Transverse colon (tissue), 4 donors: ENCODE results near the gene YIPF6. TPM values are rescaled to one million over a fixed set of nuclear protein-coding genes. Genes with fewer than 3 reads are reported as not detected.
A peak's percentile ranks its signal among the peaks of the same experiment; 100 is the strongest.
"Not testable (repeated sequence)": the region's sequence is repeated elsewhere in the genome, so short reads cannot be mapped to it uniquely, and the experiment has no call there.

Experiments used
- DNase-seq: peaks from one replicate; pipeline ENCODE4 v3.0.0-alpha.2; 2019
- H3K27ac ChIP-seq, 4 donors: fragments of 200-600 bp; sonication (generic); 2 replicates each; pipeline ENCODE4 v1.5.1; 2016 to 2018; ENCODE audit warnings: inconsistent platforms in 4 of 4
- H3K27me3 ChIP-seq: fragments of 200-600 bp; sonication (generic); 2 replicates; pipeline ENCODE4 v1.5.1; 2017; ENCODE audit warnings: inconsistent platforms
- H3K36me3 ChIP-seq, 4 donors: fragments of 200-600 bp; sonication (generic); 2 replicates each; pipeline ENCODE4 v1.5.1; 2017 to 2019; ENCODE audit warnings: inconsistent platforms in 4 of 4
- H3K4me1 ChIP-seq, 4 donors: fragments of 200-600 bp; sonication (generic); 2 replicates each; pipeline ENCODE4 v1.5.1; 2017 to 2020; ENCODE audit warnings: inconsistent platforms in 4 of 4
- H3K4me3 ChIP-seq, 4 donors: fragments of 200-600 bp; sonication (generic); 1 replicate in 1 of 4; 2 replicates in 3 of 4; pipeline versions ENCODE4 v1.5.1 to v1.6.1; 2017 to 2019; ENCODE audit warnings: inconsistent platforms in 4 of 4
- H3K9me3 ChIP-seq, 2 donors: fragments of 200-600 bp; sonication (generic); 2 replicates each; pipeline ENCODE4 v1.5.1; 2017 to 2019; ENCODE audit warnings: inconsistent platforms in 2 of 2
- EP300 ChIP-seq: sonication (generic); formaldehyde crosslinking; IDR thresholded peaks from one replicate; pipeline ENCODE4 v1.6.1; 2017; ENCODE audit warnings: antibody characterized with exemption, low read depth
- POLR2A ChIP-seq: fragments of 450-650 bp; IDR thresholded peaks from one replicate; pipeline ENCODE4 v1.6.1; 2016; ENCODE audit warnings: antibody characterized with exemption, mild to moderate bottlenecking, moderate library complexity
- POLR2AphosphoS5 ChIP-seq, 3 donors: sonication (generic); formaldehyde crosslinking; IDR thresholded peaks; one replicate each; pipeline ENCODE4 v1.6.1; 2016; ENCODE audit warnings: antibody characterized with exemption in 3 of 3
- WGBS, 2 donors: methylation state at CpG; one replicate each; pipeline ENCODE4 v1.1.5; 2018; ENCODE audit warnings: low coverage in 1 of 2; 5-methylcytosine and 5-hydroxymethylcytosine counted together
- in situ Hi-C, 4 donors: fragments of 200-750 bp; cut with MboI; loops; one replicate each; pipeline versions ENCODE4 v1.15.0 to v1.15.1; 2017; ENCODE audit warnings: low sequenced_read_pairs in 3 of 4, low pct_ligation_motif_present in 1 of 4, low pct_unique_long_range_greater_than_20kb in 1 of 4
- intact Hi-C: fragments of 100-400 bp; cut with DNase I; formaldehyde crosslinking; loops from one replicate; pipeline ENCODE4 v1.15.1; 2023; ENCODE audit warnings: low total_unique reads
- total RNA-seq, 4 donors: library from RNA; depleted of rRNA; stranded (reverse); fragments of >200 nt; gene quantifications; one replicate each; pipeline ENCODE4 v1.1.0, GENCODE V29; 2016
- TF ChIP-seq, protein P1 (sequence below), 5 experiments: fragments of 200-600 bp in 3 of 5; fragments of 450-650 bp in 2 of 5; sonication (generic) in 3 of 5; IDR thresholded peaks; 1 replicate in 2 of 5; 2 replicates in 3 of 5; pipeline ENCODE4 v1.5.1; 2016 to 2017; ENCODE audit warnings: antibody characterized with exemption in 5 of 5, inconsistent platforms in 3 of 5, mild to moderate bottlenecking in 2 of 5, moderate library complexity in 1 of 5

Gene YIPF6
- total RNA-seq, 4 donors from 2014 or later = 10.8 to 33.0 (median 21.0) TPM

DNA sequence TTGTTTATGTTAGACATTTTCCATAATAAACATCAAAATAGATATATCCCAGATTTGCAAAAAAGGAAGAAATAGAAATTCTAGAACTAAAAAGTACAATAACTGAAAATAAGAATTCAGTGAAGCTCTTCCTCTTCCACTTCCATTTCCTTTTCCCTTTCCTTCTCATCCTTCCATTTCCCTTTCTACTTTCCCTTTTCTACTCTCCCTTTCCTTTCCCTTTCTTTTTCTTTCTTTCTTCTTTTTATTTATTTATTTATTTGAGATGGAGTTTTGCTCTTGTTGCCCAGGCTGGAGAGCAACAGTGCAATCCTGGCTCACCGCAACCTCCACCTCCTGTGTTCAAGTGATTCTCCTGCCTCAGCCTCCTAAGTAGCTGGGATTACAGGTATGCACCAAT is 35.0 kb upstream of the YIPF6 start:
- Histone ChIP-seq H3K9me3 (no peaks in the 10 kb centered on the region), H3K4me3 (no peak overlapping the region), H3K36me3 (no peaks in the 10 kb centered on the region), H3K27me3 (no peaks in the 10 kb centered on the region), H3K27ac (no peak overlapping the region), H3K4me1 (no peaks in the 10 kb centered on the region)
- in situ Hi-C loops (loop anchor here in 3 of 4 donors (25.0 kb wide), 2 partner anchors 252 to 277 kb away; no protein-coding TSS in a partner anchor), intact Hi-C loops (loop anchor here (10.0 kb wide), 1 partner anchor 269 kb away; no protein-coding TSS in a partner anchor)
- TF ChIP-seq POLR2AphosphoS5 (IDR thresholded peaks at IDR 0.05) (no peak), POLR2A (no peak), EP300 (no peak)
- TF ChIP-seq, protein P1, sequence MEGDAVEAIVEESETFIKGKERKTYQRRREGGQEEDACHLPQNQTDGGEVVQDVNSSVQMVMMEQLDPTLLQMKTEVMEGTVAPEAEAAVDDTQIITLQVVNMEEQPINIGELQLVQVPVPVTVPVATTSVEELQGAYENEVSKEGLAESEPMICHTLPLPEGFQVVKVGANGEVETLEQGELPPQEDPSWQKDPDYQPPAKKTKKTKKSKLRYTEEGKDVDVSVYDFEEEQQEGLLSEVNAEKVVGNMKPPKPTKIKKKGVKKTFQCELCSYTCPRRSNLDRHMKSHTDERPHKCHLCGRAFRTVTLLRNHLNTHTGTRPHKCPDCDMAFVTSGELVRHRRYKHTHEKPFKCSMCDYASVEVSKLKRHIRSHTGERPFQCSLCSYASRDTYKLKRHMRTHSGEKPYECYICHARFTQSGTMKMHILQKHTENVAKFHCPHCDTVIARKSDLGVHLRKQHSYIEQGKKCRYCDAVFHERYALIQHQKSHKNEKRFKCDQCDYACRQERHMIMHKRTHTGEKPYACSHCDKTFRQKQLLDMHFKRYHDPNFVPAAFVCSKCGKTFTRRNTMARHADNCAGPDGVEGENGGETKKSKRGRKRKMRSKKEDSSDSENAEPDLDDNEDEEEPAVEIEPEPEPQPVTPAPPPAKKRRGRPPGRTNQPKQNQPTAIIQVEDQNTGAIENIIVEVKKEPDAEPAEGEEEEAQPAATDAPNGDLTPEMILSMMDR (IDR thresholded peaks at IDR 0.05) = no peak
- DNase-seq = no peak
- WGBS, 2 donors = 94% methylated on average over 1 of the region's 1 CpG; no CpG with 5 or more reads in 1 of the 2 donors

DNA sequence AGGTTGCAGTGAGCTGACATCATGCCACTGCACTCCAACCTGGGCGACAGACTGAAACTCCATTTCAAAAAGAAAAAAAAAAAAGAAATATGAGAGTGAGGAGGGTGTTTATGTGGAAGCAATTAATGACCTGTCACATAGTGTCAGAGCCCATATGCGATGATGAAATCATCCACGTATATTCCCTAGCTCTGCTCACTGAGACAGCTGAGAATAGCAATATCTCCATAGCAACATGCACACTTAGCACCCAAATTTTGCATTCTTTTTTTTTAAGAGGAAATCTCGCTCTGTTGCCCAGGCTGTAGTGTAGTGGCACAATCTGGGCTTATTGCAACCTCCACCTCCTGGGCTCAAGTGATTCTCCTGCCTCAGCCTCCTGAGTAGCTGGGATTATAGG is 34.1 kb upstream of the YIPF6 start:
- WGBS, 2 donors = 81 to 90% methylated on average over 2 to 4 of the region's 4 CpGs
- TF ChIP-seq POLR2AphosphoS5 (IDR thresholded peaks at IDR 0.05) (no peak), EP300 (no peak), POLR2A (no peak)
- TF ChIP-seq, protein P1 (IDR thresholded peaks at IDR 0.05) = no peak
- Histone ChIP-seq H3K36me3 (no peaks in the 10 kb centered on the region), H3K9me3 (no peaks in the 10 kb centered on the region), H3K4me1 (no peaks in the 10 kb centered on the region), H3K27me3 (no peaks in the 10 kb centered on the region), H3K27ac (no peak overlapping the region), H3K4me3 (no peak overlapping the region)
- intact Hi-C loops (loop anchor here (10.0 kb wide), 1 partner anchor 270 kb away; no protein-coding TSS in a partner anchor), in situ Hi-C loops (loop anchor here in 3 of 4 donors (25.0 kb wide), 2 partner anchors 252 to 277 kb away; no protein-coding TSS in a partner anchor)
- no peak for DNase-seq

DNA sequence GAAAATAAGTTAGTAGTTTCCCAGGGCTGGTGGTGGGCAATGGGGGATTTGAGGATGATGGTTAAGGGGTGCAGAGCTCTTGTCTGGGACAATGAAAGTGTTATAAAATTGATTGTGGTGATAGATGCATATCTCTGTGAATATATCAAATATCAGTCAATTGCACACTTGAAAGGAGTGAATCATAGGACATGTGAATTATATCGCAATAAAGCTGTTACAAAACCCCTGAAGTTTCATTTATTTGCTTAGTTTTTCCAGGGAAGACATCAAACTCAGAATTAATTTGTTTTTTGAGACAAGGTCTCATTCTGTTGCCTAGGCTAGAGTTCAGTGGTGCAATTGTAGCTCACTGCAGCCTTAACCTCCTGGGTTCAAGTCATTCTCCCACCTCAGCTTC is 17.9 kb upstream of the YIPF6 start:
- H3K9me3 ChIP-seq = no peaks in the 10 kb centered on the region
- no peaks in the 10 kb centered on the region for H3K36me3 ChIP-seq
- no peak overlapping the region for H3K4me3 ChIP-seq
- intact Hi-C loops (no loop called here), in situ Hi-C loops (no loop called here)
- no peaks in the 10 kb centered on the region for H3K27me3 ChIP-seq
- no peak for DNase-seq
- H3K4me1 ChIP-seq = no peaks in the 10 kb centered on the region
- no peak for TF ChIP-seq POLR2AphosphoS5 (IDR thresholded peaks at IDR 0.05)
- no peak overlapping the region for H3K27ac ChIP-seq
- WGBS, 2 donors = 81% methylated on average over 1 of the region's 1 CpG; no CpG with 5 or more reads in 1 of the 2 donors

- in situ Hi-C loops, H3K36me3 ChIP-seq, intact Hi-C loops, H3K9me3 ChIP-seq, H3K27ac ChIP-seq, H3K27me3 ChIP-seq, DNase-seq, H3K4me1 ChIP-seq, H3K4me3 ChIP-seq: not testable (repeated sequence)
- WGBS, 2 donors = 93 to 100% methylated on average over 1 to 2 of the region's 3 CpGs
Measured at GRCh38 chrX:68486198-68486597, 12.7 kb upstream of the YIPF6 start.

GRCh38 chrX:68487254-68487653 is 11.6 kb upstream of the YIPF6 start:
- in situ Hi-C loops = no loop called here

More at GRCh38 chrX:68487254-68487653, 11.6 kb upstream of the YIPF6 start:
- intact Hi-C loops = no loop called here
- Histone ChIP-seq H3K4me1 (peaks cover 0 to 5% (median 0%) of the 10 kb centered on the region in 4 donors), H3K4me3 (no peak overlapping the region), H3K27me3 (no peaks in the 10 kb centered on the region), H3K27ac (peak overlapping the region in 2 of 4 donors; percentile 13 to 58), H3K36me3 (no peaks in the 10 kb centered on the region), H3K9me3 (no peaks in the 10 kb centered on the region)
- DNase-seq = no peak
- 26 to 40% methylated on average over 4 of the region's 4 CpGs for WGBS, 2 donors
- TF ChIP-seq, protein P1 (IDR thresholded peaks at IDR 0.05) = no peak
